ENCODE measurements around the gene ZC3H8.

Gene ZC3H8

GRCh38 chr2:112254466-112255240 is at the start of gene ZC3H8:
Gene ZC3H8, minus strand, starts transcription at chr2:112255042. Its CDS starts 61 bp downstream, at chr2:112254981.
- H3K4me3 ChIP-seq (replicated peaks in 1 of 2; ENCODE audit: low read depth in 2 of 2, low read length in 2 of 2), result peak within 1 kb of the TSS; percentile 65 to 70
- no peak for TF ChIP-seq CTCF (IDR thresholded peaks at IDR 0.05; ENCODE audit: low read depth, low read length)

GRCh38 chr2:112304298-112304941 is 49.6 kb upstream of the ZC3H8 start:
- H3K4me3 ChIP-seq (replicated peaks in 1 of 2; ENCODE audit: low read depth in 2 of 2, low read length in 2 of 2), result no peak overlapping the region
- no peak for TF ChIP-seq CTCF (IDR thresholded peaks at IDR 0.05; ENCODE audit: low read depth, low read length)
- no peak for DNase-seq (ENCODE audit: low read depth in 2 of 2)

More at GRCh38 chr2:112254466-112255240, at the start of gene ZC3H8:
- DNase-seq (ENCODE audit: low read depth in 2 of 2), result peak; percentile 86 to 91

- no peak overlapping the region for H3K4me3 ChIP-seq (replicated peaks in 1 of 2; ENCODE audit: low read depth in 2 of 2, low read length in 2 of 2)
- no peak for DNase-seq (ENCODE audit: low read depth in 2 of 2)
- TF ChIP-seq CTCF (IDR thresholded peaks at IDR 0.05; ENCODE audit: low read depth, low read length), result no peak
Observed at GRCh38 chr2:112301973-112302372, 47.1 kb upstream of the ZC3H8 start.

GRCh38 chr2:112301171-112301584 is 46.3 kb upstream of the ZC3H8 start:
- H3K4me3 ChIP-seq (replicated peaks in 1 of 2; ENCODE audit: low read depth in 2 of 2, low read length in 2 of 2), result no peak overlapping the region
- DNase-seq (ENCODE audit: low read depth in 2 of 2), result peak; percentile 61 to 90
- TF ChIP-seq CTCF (IDR thresholded peaks at IDR 0.05; ENCODE audit: low read depth, low read length), result no peak

GRCh38 chr2:112296407-112296806 is 41.6 kb upstream of the ZC3H8 start:
- TF ChIP-seq CTCF (IDR thresholded peaks at IDR 0.05; ENCODE audit: low read depth, low read length), result no peak
- no peak overlapping the region for H3K4me3 ChIP-seq (replicated peaks in 1 of 2; ENCODE audit: low read depth in 2 of 2, low read length in 2 of 2)
- DNase-seq (ENCODE audit: low read depth in 2 of 2), result no peak

GRCh38 chr2:112295407-112296078 is 40.7 kb upstream of the ZC3H8 start:
- no peak overlapping the region for H3K4me3 ChIP-seq (replicated peaks in 1 of 2; ENCODE audit: low read depth in 2 of 2, low read length in 2 of 2)
- TF ChIP-seq CTCF (IDR thresholded peaks at IDR 0.05; ENCODE audit: low read depth, low read length), result no peak
- DNase-seq (ENCODE audit: low read depth in 2 of 2), result no peak

All from cardiac fibroblast (primary cell).